PC-3 (cell line): ENCODE measurements around the gene NYAP1.

Source experiments
- EZH2phosphoT487 ChIP-seq: fragments of 300-600 bp; sonication (generic); IDR thresholded peaks from 2 replicates; pipeline ENCODE4 v1.6.1; 2018; ENCODE audit warnings: mild to moderate bottlenecking, antibody characterized with exemption, low read length, borderline replicate concordance
- TF ChIP-seq, protein P1 (sequence below): fragments of 300-600 bp; sonication (generic); conservative IDR thresholded peaks from 2 replicates; pipeline ENCODE4 v1.5.1; 2017; ENCODE audit warnings: antibody characterized with exemption, low read depth, mild to moderate bottlenecking, low read length

DNA sequence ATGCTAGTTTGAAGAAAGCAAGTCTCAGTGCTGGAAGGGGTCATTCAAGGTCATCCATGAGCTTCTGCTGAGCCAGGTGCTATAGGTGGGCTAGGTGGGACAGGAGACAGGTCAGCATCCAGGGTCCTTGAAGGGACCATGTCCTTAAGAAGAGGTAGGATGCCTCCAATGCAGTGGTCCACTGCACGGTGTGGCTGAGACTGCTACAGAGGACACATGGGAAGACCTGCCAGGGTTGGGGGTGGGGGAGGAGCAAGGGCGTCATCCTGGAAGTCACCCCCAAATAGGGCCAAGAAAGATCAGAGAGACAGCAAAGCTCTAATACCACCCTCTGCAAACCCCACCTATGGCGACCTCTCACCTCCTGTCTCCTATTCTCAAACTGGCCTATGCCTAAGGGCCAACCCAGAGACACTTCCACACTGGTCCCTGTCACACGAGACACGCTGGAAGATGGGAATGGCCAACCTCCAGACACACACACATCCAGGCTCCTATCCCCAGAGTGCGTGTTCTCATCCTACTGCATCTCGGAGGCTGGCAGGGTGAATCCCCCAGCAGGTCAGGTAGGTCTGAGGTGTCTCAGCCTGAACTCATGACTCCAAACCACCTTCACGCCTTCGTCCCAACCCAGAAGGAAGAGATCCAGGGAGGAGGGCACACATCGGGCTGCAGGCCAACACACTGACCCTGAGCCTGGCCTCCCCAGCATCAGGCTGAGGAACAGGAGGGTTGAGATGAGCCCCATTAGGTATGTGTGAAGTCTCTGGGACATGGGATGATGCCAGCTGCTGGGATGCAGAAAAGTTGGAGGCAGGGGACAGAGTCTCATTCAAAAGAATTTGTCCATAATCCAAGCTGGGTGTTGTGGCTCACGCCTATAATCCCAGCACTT is 41.8 kb upstream of the NYAP1 start:
- TF ChIP-seq, protein P1, sequence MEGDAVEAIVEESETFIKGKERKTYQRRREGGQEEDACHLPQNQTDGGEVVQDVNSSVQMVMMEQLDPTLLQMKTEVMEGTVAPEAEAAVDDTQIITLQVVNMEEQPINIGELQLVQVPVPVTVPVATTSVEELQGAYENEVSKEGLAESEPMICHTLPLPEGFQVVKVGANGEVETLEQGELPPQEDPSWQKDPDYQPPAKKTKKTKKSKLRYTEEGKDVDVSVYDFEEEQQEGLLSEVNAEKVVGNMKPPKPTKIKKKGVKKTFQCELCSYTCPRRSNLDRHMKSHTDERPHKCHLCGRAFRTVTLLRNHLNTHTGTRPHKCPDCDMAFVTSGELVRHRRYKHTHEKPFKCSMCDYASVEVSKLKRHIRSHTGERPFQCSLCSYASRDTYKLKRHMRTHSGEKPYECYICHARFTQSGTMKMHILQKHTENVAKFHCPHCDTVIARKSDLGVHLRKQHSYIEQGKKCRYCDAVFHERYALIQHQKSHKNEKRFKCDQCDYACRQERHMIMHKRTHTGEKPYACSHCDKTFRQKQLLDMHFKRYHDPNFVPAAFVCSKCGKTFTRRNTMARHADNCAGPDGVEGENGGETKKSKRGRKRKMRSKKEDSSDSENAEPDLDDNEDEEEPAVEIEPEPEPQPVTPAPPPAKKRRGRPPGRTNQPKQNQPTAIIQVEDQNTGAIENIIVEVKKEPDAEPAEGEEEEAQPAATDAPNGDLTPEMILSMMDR = no peak
- no peak for TF ChIP-seq EZH2phosphoT487
